Parathyroid adenoma (tissue), 2 donors: ENCODE measurements around the gene PRXL2C.
"Not testable (repeated sequence)": the region's sequence is repeated elsewhere in the genome, so short reads cannot be mapped to it uniquely, and the experiment has no call there.

ENCODE experiments used
- H2AFZ ChIP-seq: fragments of 300-600 bp; sonication (generic); one replicate; pipeline ENCODE4 v1.7.0; 2017; ENCODE audit warnings: antibody characterized with exemption, mild to moderate bottlenecking
- H3K27ac ChIP-seq: fragments of 300-600 bp; sonication (generic); one replicate; pipeline ENCODE4 v1.7.0; 2017
- H3K27me3 ChIP-seq: fragments of 300-600 bp; sonication (generic); one replicate; pipeline ENCODE4 v1.7.0; 2017; ENCODE audit warnings: low read length; ENCODE audit not compliant: control insufficient read depth, insufficient read depth
- H3K36me3 ChIP-seq: fragments of 300-600 bp; sonication (generic); one replicate; pipeline ENCODE4 v1.7.0; 2017; ENCODE audit warnings: low read length; ENCODE audit not compliant: control insufficient read depth, insufficient read depth
- H3K4me1 ChIP-seq: fragments of 300-600 bp; sonication (generic); one replicate; pipeline ENCODE4 v1.7.0; 2017; ENCODE audit warnings: control low read depth
- H3K4me2 ChIP-seq: fragments of 300-600 bp; sonication (generic); one replicate; pipeline ENCODE4 v1.7.0; 2017; ENCODE audit warnings: low read length
- H3K4me3 ChIP-seq: fragments of 300-600 bp; sonication (generic); one replicate; pipeline ENCODE4 v1.7.0; 2017; ENCODE audit warnings: low read depth, low read length
- H3K79me2 ChIP-seq: fragments of 300-600 bp; sonication (generic); one replicate; pipeline ENCODE4 v1.7.0; 2017; ENCODE audit warnings: control low read depth
- H3K9ac ChIP-seq: fragments of 300-600 bp; sonication (generic); one replicate; pipeline ENCODE4 v1.7.0; 2017; ENCODE audit warnings: mild to moderate bottlenecking
- H3K9me3 ChIP-seq: fragments of 300-600 bp; sonication (generic); one replicate; pipeline ENCODE4 v1.7.0; 2017; ENCODE audit warnings: low read length; ENCODE audit not compliant: control insufficient read depth
- TF ChIP-seq, protein P1 (sequence below): fragments of 300-600 bp; sonication (generic); IDR thresholded peaks from one replicate; pipeline ENCODE4 v1.7.0; 2017; ENCODE audit warnings: antibody characterized with exemption, mild to moderate bottlenecking
- donor health status: primary hyperparathyroidism.

PRXL2C gene

DNA sequence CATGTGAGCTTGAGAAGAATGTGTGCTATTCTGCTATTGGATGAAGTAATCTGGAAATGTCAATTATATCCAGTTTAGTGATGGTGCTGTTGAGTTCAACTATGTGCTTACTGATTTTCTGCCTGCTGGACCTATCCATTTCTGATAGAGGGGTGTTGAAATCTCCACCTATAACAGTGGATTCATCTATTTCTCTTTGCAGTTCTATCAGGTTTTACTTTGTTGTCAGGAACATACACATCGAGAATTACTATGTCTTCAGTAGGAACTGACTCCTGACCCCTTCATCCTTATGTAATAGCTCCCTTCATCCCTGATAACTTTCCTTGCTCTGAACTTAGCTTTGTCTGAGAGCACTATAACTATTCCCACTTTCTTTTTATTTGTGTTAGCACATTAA lies 18.7 kb downstream of the PRXL2C start:
- Histone ChIP-seq H3K27me3 (no peaks in the 10 kb centered on the region), H3K4me2 (no peak overlapping the region), H3K9ac (no peak overlapping the region), H3K4me3 (no peak overlapping the region), H3K79me2 (no peaks in the 10 kb centered on the region), H3K9me3 (no peaks in the 10 kb centered on the region), H2AFZ (no peak overlapping the region), H3K27ac (no peak overlapping the region), H3K4me1 (no peaks in the 10 kb centered on the region), H3K36me3 (no peaks in the 10 kb centered on the region)
- TF ChIP-seq, protein P1, sequence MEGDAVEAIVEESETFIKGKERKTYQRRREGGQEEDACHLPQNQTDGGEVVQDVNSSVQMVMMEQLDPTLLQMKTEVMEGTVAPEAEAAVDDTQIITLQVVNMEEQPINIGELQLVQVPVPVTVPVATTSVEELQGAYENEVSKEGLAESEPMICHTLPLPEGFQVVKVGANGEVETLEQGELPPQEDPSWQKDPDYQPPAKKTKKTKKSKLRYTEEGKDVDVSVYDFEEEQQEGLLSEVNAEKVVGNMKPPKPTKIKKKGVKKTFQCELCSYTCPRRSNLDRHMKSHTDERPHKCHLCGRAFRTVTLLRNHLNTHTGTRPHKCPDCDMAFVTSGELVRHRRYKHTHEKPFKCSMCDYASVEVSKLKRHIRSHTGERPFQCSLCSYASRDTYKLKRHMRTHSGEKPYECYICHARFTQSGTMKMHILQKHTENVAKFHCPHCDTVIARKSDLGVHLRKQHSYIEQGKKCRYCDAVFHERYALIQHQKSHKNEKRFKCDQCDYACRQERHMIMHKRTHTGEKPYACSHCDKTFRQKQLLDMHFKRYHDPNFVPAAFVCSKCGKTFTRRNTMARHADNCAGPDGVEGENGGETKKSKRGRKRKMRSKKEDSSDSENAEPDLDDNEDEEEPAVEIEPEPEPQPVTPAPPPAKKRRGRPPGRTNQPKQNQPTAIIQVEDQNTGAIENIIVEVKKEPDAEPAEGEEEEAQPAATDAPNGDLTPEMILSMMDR, result no peak

DNA sequence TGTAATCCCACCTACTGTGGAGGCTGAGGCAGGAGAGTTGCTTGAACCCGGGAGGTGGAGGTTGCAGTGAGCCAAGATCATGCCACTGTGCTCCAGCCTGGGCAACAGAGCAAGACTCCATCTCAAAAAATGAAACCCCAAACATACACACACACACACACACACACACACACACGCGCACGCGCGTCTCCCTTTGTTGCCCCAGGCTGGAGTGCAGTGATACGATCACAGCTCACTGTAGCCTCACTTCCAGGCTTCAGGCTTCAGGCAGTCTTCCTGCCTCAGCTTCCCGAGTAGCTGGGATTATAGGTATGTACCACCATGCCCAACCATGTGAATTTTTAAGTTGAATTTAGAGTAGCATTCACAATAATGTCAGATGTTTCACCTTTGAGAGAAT lies 21.5 kb downstream of the PRXL2C start:
- not testable (repeated sequence) for H3K27ac ChIP-seq, H2AFZ ChIP-seq, H3K4me1 ChIP-seq, H3K36me3 ChIP-seq, H3K27me3 ChIP-seq, H3K9ac ChIP-seq, H3K4me3 ChIP-seq, H3K4me2 ChIP-seq, H3K9me3 ChIP-seq, H3K79me2 ChIP-seq

DNA sequence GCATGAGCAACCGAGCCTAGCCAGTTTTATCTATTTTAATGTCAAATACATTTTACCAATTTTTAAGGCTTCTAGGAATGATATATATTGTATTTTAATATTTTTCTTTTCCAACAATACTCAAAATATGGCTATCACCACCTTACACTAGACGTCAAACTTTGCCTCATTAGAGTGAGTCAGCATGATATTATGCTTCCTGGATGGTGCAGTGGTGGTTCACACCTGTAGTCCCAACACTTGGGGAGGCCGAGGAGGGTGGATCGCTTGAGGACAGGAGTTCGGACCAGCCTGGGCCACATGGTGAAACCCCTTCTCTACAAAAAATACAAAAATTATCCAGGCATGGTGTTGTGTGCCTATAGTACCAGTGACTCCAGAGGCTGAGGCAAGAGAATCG lies 28.2 kb downstream of the PRXL2C start:
- Histone ChIP-seq H3K9me3 (no peaks in the 10 kb centered on the region), H3K4me2 (no peak overlapping the region), H3K9ac (no peak overlapping the region), H3K27ac (no peak overlapping the region), H3K4me3 (no peak overlapping the region), H3K36me3 (no peaks in the 10 kb centered on the region), H2AFZ (no peak overlapping the region), H3K27me3 (no peaks in the 10 kb centered on the region), H3K4me1 (no peaks in the 10 kb centered on the region), H3K79me2 (no peaks in the 10 kb centered on the region)
- TF ChIP-seq, protein P1, result no peak

DNA sequence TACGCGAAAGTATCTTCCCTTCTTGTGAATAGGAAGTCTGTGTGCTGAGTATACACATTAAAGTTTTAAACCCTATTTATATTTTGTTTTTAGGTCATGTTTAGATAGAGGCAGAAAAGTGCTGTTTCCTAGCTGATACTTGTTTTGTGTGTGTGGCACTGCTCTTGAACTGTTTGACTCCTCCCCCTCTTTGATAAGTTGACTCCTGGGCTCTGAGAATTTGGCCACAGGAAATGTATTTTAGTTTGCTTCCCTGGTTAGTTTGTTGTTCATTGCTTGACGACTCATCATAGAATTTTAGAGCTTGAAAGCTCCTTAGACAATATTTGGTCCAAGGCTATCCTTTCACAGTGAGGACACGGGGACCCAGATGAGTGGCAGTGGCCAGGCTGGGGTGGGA lies 33.5 kb downstream of the PRXL2C start:
- Histone ChIP-seq H2AFZ (no peak overlapping the region), H3K79me2 (no peaks in the 10 kb centered on the region), H3K4me1 (no peaks in the 10 kb centered on the region), H3K9ac (no peak overlapping the region), H3K4me2 (no peak overlapping the region), H3K4me3 (no peak overlapping the region), H3K27ac (no peak overlapping the region), H3K27me3 (no peaks in the 10 kb centered on the region), H3K9me3 (no peaks in the 10 kb centered on the region), H3K36me3 (no peaks in the 10 kb centered on the region)
- TF ChIP-seq, protein P1, result no peak

DNA sequence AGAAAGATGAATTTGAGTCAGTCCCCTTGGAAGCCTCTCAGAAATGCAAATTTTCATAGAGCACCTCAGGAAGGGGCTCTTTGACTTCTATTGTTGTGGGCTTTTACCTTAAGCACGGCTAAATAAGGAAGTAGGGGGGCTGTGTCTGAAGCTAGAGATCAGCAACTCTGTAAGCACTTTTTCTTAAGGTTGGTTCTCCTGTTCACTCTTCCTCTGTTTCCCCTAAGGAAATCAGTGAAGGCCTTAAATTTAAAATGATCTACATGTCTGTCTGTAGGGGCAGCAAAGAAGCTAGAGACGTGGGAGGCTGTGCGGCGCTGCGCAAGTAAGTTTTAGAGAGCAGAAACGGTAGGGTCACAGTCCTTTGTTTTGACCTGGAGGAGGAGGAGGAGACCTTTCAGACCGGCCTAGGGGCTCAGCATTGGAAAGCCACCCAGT lies 34.3 kb downstream of the PRXL2C start:
- no peak overlapping the region for H3K4me2 ChIP-seq
- H3K9me3 ChIP-seq, result no peaks in the 10 kb centered on the region
- no peaks in the 10 kb centered on the region for H3K79me2 ChIP-seq
- no peaks in the 10 kb centered on the region for H3K4me1 ChIP-seq
- TF ChIP-seq, protein P1, result no peak
- no peak overlapping the region for H3K9ac ChIP-seq
- no peaks in the 10 kb centered on the region for H3K27me3 ChIP-seq
- H3K4me3 ChIP-seq, result no peak overlapping the region
- H3K27ac ChIP-seq, result no peak overlapping the region
- H2AFZ ChIP-seq, result no peak overlapping the region
- no peaks in the 10 kb centered on the region for H3K36me3 ChIP-seq
